ENCODE data around the gene DCDC2C.

DCDC2C gene

DNA sequence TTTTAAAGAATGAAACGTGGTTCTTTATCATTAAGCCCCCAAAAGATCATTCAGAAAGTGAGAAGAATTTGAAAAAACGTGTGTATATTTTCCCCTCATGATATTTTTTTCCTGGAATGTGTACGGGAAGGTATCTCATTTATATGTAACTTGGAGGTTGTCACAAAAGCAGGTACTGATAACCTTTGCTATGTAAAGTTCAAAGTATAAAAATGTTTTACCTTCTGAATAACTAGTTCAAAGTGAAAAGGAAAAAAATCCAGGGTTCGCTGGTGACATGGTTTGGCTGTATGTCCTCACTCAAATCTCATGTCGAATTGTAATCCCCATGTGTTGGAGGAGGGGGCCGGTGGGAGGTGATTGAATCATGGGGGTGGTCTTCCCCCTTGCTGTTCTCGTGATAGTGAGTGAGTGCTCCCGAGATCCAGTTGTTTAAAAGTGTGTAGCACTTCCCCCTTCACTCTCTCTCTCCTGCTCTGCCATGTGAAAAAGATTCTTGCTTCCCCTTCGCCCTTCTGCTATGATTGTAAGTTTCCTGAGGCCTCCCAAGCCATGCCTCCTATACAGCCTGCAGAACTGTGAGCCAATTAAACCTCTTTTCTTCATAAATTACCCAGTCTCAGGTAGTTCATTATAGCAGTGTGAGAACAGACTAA, 144.2 kb downstream of the DCDC2C start:
- TF ChIP-seq POLR2A (IDR thresholded peaks at IDR 0.05; ENCODE audit: extremely low read depth, insufficient read length) (no peak), MYC (IDR thresholded peaks at IDR 0.05; ENCODE audit: low read depth, low read length) (no peak)
- TF ChIP-seq, protein P1, sequence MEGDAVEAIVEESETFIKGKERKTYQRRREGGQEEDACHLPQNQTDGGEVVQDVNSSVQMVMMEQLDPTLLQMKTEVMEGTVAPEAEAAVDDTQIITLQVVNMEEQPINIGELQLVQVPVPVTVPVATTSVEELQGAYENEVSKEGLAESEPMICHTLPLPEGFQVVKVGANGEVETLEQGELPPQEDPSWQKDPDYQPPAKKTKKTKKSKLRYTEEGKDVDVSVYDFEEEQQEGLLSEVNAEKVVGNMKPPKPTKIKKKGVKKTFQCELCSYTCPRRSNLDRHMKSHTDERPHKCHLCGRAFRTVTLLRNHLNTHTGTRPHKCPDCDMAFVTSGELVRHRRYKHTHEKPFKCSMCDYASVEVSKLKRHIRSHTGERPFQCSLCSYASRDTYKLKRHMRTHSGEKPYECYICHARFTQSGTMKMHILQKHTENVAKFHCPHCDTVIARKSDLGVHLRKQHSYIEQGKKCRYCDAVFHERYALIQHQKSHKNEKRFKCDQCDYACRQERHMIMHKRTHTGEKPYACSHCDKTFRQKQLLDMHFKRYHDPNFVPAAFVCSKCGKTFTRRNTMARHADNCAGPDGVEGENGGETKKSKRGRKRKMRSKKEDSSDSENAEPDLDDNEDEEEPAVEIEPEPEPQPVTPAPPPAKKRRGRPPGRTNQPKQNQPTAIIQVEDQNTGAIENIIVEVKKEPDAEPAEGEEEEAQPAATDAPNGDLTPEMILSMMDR (IDR thresholded peaks at IDR 0.05; ENCODE audit: low read depth, low read length) = no peak
- TF ChIP-seq, protein P2, sequence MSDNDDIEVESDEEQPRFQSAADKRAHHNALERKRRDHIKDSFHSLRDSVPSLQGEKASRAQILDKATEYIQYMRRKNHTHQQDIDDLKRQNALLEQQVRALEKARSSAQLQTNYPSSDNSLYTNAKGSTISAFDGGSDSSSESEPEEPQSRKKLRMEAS (IDR thresholded peaks at IDR 0.05; ENCODE audit: low read depth, low read length) = no peak
- no peak for DNase-seq (ENCODE audit: low read depth)
- H3K4me3 ChIP-seq (ENCODE audit: low read depth, low read length) = no peak overlapping the region

DNA sequence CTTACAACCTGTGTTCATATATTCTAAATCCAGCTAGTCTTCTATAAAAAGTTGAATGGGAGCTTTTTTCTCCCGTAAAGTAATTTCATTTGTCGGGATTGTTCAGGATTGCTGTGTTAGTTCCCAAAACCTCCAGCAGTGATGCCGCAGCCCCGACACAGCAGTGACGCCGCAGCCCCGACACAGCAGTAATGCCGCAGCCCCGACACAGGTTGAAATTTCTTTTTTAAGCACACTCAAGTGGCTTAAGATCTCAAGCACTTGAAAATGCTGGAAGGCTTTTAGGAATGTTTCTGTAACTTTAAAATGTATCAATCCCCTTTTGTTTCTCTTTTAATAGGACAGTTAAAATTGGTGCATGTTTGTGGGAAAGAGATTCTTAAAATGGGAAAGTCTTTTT, 145.4 kb downstream of the DCDC2C start:
- no peak overlapping the region for H3K4me3 ChIP-seq (ENCODE audit: low read depth, low read length)
- no peak for DNase-seq (ENCODE audit: low read depth)
- TF ChIP-seq POLR2A (IDR thresholded peaks at IDR 0.05; ENCODE audit: extremely low read depth, insufficient read length) (no peak), MYC (IDR thresholded peaks at IDR 0.05; ENCODE audit: low read depth, low read length) (no peak)
- TF ChIP-seq, protein P2 (IDR thresholded peaks at IDR 0.05; ENCODE audit: low read depth, low read length) = no peak
- TF ChIP-seq, protein P1 (IDR thresholded peaks at IDR 0.05; ENCODE audit: low read depth, low read length) = no peak

DNA sequence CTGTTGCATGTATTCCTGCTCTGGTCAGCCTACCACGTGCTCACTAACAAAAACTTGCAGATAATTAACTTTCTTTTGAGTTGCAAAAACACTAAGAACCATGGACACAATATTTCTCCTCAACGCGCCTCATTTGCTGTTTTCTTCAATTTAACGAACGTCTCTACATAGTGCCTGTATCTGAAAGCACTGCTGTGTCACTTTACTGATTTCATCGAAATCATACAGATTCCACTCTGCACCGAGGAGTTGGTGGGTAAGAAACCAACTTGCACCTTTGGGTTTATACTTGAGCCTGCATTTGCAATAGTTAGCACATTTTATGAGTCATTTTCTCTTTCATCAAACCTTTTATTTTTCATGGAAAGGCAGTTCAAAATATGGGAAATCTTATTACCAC, 145.8 kb downstream of the DCDC2C start:
- DNase-seq (ENCODE audit: low read depth) = no peak
- no peak overlapping the region for H3K4me3 ChIP-seq (ENCODE audit: low read depth, low read length)
- TF ChIP-seq, protein P2 (IDR thresholded peaks at IDR 0.05; ENCODE audit: low read depth, low read length) = no peak
- TF ChIP-seq MYC (IDR thresholded peaks at IDR 0.05; ENCODE audit: low read depth, low read length) (no peak), POLR2A (IDR thresholded peaks at IDR 0.05; ENCODE audit: extremely low read depth, insufficient read length) (no peak)
- TF ChIP-seq, protein P1 (IDR thresholded peaks at IDR 0.05; ENCODE audit: low read depth, low read length) = no peak

DNA sequence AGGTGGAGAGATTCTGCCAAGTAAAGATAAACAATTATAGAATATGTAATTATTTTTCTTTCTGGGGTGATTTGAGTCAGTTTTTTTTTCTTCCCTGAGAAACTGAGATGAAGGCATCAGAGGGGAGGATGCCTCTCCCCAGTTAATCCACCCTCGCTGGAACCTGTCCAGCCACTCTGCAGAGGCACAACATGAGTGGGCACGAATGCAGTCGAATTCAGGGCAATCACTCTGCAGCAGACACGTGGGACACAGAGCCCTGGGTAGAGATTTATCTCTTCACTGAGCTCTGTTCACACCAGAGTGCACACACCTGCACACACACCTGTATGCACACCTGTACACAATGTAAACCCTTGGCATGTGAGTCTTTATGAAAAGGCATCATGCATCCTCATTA, 154.2 kb downstream of the DCDC2C start:
- DNase-seq (ENCODE audit: low read depth) = no peak
- TF ChIP-seq, protein P1 (IDR thresholded peaks at IDR 0.05; ENCODE audit: low read depth, low read length) = no peak
- no peak for TF ChIP-seq MYC (IDR thresholded peaks at IDR 0.05; ENCODE audit: low read depth, low read length)
- TF ChIP-seq, protein P2 (IDR thresholded peaks at IDR 0.05; ENCODE audit: low read depth, low read length) = no peak
- no peak overlapping the region for H3K4me3 ChIP-seq (ENCODE audit: low read depth, low read length)

DNA sequence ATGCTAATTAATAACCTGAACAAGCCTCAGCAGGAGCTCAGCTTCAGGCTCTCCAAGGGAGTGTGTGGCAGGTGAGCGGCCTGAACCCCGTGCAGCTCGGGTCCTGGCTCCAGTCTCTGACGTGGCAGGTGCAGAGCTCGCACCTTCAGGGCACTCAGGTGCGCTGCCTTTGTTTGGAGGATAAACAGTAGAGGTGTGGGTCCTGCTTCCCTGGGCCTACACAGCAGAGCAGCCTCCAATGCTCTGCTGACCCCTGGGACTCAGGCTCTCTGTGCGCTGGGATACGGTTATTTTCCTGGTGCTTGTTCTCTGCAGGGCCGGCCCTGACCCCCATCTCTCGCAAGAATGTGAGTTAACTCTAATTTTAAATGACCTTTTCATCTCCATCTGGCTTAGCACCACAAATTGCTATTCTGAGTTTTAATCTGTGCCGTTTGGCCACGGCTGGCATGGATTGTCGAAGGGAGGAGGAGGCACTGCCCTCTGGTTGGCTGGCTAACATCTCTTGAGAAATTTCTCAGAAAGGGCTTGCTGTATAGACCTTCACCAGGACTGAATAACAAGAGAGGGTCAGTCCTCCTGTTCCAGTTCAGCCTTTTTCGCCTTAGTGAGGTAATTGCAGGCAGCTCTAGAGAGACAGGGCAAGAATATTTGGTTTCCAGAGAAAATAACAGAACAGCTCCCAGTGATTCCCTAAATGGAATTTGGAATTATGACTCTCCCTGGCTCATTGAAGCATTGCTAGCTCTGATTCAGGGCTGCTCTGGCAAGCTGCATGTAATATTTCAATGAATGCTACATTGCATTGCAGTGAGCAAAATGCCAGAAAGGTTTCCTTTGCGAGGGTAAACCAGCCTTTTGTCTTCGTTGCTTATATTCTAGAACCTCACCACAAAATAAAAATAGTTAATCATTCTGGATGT, 161.8 kb downstream of the DCDC2C start:
- TF ChIP-seq POLR2A (IDR thresholded peaks at IDR 0.05; ENCODE audit: extremely low read depth, insufficient read length) (no peak), MYC (IDR thresholded peaks at IDR 0.05; ENCODE audit: low read depth, low read length) (no peak)
- TF ChIP-seq, protein P2 (IDR thresholded peaks at IDR 0.05; ENCODE audit: low read depth, low read length) = no peak
- TF ChIP-seq, protein P1 (IDR thresholded peaks at IDR 0.05; ENCODE audit: low read depth, low read length) = no peak
- H3K4me3 ChIP-seq (ENCODE audit: low read depth, low read length) = no peak overlapping the region
- DNase-seq (ENCODE audit: low read depth) = no peak

Data from NB4 (cell line).